AG09309 (cell line): Measurements from ENCODE around the gene BPIFB2.

ENCODE experiments used
- DNase-seq: peaks from one replicate; pipeline ENCODE4 v3.0.0-alpha.2; 2010; ENCODE audit warnings: low read depth
- H3K4me3 ChIP-seq: 2 replicates; pipeline ENCODE4 v1.5.1; 2011; ENCODE audit warnings: mild to moderate bottlenecking, low read depth, low read length, moderate library complexity; ENCODE audit not compliant: control insufficient read depth
- CTCF ChIP-seq: IDR thresholded peaks from 2 replicates; pipeline ENCODE4 v1.5.1; 2011; ENCODE audit warnings: mild to moderate bottlenecking, low read depth, low read length, inconsistent platforms; ENCODE audit not compliant: insufficient read depth, control insufficient read depth; ENCODE audit errors: missing control alignments

The BPIFB2 gene

GRCh38 chr20:33010133-33010504, 2.6 kb downstream of the BPIFB2 start:
- no peak for TF ChIP-seq CTCF
- H3K4me3 ChIP-seq, result no peak overlapping the region
- no peak for DNase-seq

GRCh38 chr20:33010674-33011449, 3.4 kb downstream of the BPIFB2 start:
- H3K4me3 ChIP-seq, result no peak overlapping the region
- no peak for DNase-seq

GRCh38 chr20:33012327-33013189, 5.1 kb downstream of the BPIFB2 start:
- TF ChIP-seq CTCF, result no peak
- DNase-seq, result no peak
- H3K4me3 ChIP-seq, result no peak overlapping the region

More at GRCh38 chr20:33010674-33011449, 3.4 kb downstream of the BPIFB2 start:
- no peak for TF ChIP-seq CTCF

GRCh38 chr20:33013701-33014326, 6.3 kb downstream of the BPIFB2 start:
- no peak for TF ChIP-seq CTCF
- DNase-seq, result no peak
- H3K4me3 ChIP-seq, result no peak overlapping the region

- no peak overlapping the region for H3K4me3 ChIP-seq
- no peak for DNase-seq
- TF ChIP-seq CTCF, result no peak
Measured at GRCh38 chr20:33014336-33015113, 7.0 kb downstream of the BPIFB2 start.

GRCh38 chr20:33015114-33015484, 7.6 kb downstream of the BPIFB2 start:
- DNase-seq, result no peak
- no peak for TF ChIP-seq CTCF
- H3K4me3 ChIP-seq, result no peak overlapping the region
